Effector CD4-positive, alpha-beta T cell (primary cell): ENCODE measurements around the gene HTR7.
"Not testable (repeated sequence)": the region's sequence is repeated elsewhere in the genome, so short reads cannot be mapped to it uniquely, and the experiment has no call there.

Source experiments
- DNase-seq: peaks from one replicate; pipeline ENCODE4 v3.0.0-alpha.2; 2020

The HTR7 gene

DNA sequence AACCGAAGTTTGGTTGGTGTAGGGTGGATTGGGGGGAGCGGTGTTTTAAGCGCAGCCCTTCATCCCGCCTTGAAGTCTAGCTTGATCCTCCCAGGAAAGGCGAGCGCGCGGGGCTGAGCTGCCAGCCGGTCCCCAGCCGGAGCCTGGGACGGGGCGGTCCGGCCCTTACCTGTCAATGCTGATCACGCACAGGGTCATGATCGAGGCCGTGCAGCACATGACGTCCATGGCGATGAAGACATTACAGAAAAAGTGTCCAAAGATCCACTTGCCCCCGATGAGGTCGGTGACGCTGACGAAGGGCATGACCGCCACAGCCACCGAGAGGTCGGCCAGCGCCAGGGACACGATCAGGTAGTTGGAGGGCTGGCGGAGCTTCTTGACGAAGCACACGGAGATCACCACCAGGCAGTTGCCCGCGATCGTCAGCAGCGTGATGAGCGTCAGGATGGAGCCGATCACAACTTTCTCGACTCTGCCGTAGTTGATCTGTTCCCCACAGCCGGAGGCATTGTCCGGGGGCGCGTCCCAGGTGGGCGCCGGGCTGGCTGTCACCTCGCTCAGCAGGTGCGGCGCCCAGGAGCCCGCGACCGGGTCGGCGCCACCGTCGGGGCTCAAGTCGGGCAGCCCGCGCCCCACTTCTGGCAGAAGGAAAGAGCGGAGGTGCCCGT, 740 bp downstream of the HTR7 start:
- no peak for DNase-seq

DNA sequence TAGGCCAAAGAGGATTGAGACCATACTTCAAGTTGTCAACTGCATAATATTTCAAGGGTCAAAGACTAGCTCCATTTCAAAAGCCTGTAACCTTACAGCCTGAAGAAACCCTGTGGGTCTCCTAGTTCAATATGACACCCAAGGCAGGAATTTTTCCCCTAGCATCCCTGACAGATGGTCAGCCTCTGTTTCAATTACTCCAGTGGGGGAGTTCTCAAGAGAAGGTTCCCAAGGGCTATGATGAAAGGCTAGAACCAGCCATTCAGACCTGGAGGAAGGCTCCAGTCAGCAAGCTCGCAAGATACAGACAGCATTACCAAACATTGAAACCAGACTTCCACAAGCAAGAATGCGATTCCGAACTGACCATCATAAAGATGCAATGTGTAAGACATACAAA, 1.6 kb downstream of the HTR7 start:
- DNase-seq, result no peak

DNA sequence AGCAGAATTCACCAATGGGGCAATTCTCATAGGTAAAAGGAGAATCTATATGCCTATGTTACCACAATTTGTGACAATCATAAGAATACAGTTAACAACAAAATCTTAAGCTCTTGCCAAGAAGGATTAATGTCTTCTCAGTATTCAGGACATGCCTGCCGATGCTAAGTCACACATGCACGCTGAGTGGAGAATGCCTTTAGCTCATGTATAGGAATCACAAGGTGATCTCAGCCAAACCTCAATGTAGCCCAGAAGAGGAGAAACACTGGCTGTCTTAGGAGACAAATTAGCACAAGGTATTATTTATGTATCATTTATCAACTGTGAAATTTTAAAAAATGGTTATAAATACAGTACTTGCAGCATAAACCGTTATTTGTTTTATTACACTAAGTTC, 2.7 kb downstream of the HTR7 start:
- DNase-seq, result no peak

DNA sequence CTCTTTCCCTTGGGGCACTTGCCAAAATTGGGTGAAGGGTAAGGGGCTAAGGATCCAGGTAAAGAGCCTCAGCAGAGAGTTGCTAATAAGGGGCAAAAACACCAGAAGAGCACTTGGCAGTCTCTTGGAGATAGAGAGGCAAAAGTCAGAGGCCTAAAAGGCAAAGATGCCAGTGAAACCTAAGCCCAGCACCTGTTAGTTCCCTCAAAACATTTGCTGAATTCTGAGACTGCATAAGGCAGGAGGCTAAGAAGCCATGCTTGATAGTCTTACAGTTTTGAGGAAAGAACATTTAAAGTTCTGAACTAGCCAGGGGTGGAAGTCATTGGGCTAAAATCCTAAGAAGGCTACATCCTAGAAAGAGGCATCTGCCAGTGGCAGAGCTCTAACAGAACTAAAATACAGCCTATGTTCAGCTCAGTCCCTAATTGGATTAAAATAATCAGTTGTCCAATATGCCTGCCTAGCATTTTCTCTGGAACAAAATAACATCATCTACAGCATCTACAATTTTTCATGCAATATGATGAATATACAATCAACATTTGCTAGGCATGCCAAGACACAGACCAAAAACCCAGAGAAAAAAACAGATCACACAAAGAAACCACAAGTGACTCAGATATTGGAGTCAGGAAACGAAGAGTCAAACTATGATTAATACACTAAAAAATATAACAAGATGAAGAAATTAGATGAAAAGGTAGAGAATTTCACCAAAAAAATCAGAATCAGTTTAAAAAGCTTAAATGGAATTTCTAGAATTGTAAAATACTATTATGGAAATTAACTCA, 7.7 kb downstream of the HTR7 start:
- no peak for DNase-seq

DNA sequence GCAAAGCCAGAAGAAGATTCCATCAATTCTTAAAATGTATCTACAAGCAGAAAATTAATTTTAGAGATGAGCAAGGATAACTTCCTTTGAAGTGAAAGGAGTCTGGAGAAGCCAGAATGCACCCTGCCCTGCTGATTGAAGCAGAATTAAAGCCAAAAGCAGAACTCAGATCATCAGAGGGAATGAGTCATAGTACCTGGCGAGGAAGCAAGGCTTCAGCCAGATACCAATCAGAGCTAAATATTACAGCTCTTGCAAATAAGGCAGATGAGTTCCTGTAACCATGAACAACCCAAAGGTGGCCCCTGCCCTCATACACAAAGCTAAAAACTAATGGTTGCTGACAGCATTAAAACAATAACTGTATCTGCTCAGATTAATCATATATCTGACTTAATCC, 10.4 kb downstream of the HTR7 start:
- no peak for DNase-seq

DNA sequence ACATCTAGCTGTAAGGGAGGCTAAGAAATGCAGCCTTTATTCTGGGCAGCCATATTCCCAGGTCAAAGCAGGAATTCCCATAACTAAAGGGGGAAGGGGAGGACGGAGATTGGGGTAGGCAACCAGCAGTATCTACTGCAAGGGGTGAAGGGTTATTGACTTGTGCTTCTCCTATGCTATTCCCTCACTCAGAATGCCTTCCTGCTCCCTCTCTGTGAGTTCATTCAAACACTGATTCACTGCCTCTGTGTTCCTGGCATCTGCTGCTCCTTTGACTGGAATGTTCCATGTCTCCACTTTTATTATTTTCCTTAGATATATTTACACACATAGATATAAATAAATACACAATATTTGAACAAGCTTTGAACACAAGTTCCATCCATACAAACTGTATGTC, 11.1 kb downstream of the HTR7 start:
- DNase-seq, result no peak

DNA sequence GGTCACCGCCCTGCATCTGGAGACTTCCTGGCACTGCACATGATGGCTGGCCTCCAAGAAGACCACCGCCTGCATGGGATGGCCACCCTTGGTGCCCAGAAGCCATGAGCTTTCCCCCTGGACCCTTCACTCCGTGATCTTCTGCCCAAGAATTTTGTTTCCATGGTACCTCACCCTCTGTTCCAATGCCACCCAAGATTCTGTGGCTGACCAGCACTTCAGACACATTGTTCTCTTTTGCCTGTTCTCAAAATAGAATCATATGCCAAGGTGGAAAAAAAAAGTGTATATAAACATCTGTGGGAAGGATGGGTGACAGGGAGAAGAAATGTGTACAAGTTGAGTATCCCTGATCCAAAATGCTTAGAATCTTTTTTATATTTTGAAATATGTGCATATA, 12.1 kb downstream of the HTR7 start:
- no peak for DNase-seq

DNA sequence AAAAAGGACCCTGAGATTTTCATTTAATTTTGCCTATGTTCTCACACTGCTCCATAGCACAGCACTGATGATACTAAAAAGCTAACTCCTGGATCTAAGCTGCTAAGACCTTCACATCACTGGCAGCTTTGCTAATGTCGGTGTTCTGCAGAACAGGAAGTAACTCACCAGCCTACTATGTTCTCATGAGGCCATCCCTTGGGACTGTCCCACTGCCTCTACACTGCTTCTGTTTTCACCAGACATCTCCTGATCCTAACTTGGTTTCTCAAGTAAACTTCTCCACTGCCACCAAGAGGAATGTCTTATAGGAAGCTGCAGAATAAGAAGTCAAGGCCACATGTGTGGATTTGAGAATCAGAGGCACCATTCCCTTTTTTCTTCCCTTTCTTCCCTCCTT, 15.1 kb downstream of the HTR7 start:
- no peak for DNase-seq

DNA sequence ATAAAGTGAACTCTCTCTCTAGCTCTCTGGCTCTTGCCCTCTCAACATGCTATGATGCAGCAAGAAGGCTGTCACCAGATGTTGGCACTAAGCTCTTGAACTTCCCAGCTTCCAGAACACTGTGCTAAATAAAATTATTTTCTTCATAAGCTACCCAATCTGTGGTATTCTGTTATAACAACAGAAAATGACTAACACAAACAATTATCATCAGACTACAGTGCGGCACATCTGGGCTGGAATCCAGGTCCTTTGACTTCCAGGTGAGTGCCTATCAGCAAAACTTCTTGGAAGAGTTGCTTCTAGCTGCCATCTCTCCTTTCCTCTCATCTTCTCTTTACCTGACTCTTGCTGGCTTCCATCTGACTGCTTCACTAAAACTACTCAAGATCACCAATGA, 20.4 kb downstream of the HTR7 start:
- DNase-seq, result no peak

DNA sequence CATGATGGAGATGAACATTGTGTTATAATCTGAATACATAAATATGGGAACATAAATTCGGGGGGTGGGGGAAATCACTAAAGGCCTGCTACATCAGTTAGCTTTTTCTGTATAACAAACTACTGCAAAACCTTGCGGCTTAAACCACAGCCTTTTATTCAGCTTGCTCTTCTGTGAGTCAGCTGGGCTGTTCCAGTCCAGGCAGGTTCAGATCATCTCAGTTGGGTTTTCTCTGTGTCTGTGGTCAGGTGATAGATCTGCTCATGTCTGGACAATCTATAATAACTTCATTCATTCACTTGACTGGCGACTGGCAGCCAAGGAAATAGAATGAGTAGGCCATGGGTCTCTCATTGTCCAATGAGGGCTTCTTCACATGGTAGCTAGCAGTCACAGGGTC, 23.5 kb downstream of the HTR7 start:
- DNase-seq, result no peak

DNA sequence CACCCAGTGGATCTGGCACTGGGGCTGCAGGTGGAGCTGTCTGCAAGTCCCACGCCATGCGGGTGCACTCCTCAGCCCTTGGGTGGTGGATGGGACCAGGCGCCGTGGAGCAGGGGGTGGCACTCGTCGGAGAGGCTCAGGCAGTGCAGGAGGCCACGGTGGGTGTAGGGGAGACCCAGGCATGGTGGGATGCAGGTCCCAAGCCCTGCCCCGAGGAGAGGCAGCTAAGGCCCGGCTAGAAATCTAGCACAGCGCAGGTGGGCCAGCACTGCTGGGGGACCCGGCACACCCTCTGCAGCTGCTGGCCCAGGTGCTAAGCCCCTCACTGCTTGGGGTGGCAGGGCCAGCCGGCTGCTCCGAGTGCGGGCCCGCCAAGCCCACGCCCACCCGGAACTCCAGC, 25.7 kb downstream of the HTR7 start:
- no peak for DNase-seq

DNA sequence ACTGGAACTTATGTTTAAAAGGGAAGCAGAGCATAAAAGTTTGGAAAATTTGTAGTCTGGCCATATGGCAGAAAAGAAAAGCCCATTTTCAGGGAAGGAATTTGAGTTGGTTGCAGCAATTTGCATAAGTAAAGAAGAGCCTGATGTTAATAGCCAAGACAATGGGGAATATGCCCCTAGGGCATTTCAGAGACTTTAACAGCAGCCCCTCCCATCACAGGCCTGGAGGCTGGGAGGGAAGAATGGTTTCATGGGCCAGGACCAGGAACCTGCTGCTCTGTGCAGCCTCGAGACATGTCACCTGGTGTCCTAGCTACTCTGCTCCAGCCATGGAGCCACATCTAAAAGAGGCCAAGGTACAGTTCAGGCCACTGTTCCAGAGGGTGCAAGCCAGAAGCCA, 35.3 kb downstream of the HTR7 start:
- no peak for DNase-seq

DNA sequence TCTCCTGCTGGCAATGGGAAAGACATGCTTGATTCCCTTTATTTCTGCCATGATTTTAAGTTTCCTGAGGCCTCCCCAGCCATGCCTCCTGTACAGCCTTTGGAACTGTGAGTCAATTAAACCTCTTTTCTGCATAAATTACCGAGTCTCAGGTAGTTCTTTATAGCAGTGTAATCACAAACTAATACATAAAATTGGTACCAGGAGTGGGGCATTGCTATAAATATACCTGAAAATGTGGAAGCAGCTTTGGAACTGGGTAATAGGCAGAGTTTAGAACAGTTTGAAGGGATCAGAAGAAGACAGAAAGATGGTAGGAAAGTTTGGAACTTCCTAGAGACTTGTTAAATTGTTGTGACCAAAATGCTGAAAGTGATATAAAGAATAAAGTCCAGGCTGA, 36.0 kb downstream of the HTR7 start:
- not testable (repeated sequence) for DNase-seq

DNA sequence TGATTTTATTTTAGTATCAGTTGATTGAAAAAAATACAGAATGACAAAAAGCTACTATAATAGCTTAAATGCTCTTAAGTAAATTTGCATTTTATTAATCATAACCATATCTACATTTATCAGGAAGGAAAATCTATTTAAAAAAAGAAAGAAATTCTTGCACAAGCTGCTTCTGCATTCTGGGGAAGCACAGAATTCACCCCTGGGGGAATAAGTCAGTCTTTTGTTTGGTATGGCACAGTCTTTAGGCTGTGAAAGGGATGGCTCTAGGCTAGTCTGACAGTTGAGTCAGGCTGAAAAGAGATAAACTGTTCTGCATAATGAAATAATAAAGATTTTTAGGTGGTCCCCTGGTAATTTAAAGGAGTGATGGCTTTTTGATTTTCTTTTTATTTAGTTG, 37.9 kb downstream of the HTR7 start:
- DNase-seq, result no peak

DNA sequence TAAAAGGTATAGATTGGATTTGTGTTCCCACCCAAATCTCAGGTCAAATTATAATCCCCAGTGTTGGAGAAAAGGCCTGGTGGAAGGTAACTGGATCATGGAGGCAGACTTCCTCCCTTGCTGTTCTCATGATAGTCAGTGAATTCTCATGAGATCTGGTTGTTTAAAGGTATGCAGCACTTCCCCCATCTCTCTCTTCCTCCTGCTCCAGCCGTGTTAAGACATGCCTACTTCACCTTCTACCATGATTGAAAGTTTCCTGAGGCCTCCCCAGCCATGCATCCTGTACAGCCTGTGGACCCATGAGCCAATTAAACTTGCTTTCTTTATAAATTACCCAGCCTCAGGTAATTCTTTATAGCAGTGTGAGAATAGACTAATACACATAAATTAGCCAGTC, 39.1 kb downstream of the HTR7 start:
- no peak for DNase-seq

DNA sequence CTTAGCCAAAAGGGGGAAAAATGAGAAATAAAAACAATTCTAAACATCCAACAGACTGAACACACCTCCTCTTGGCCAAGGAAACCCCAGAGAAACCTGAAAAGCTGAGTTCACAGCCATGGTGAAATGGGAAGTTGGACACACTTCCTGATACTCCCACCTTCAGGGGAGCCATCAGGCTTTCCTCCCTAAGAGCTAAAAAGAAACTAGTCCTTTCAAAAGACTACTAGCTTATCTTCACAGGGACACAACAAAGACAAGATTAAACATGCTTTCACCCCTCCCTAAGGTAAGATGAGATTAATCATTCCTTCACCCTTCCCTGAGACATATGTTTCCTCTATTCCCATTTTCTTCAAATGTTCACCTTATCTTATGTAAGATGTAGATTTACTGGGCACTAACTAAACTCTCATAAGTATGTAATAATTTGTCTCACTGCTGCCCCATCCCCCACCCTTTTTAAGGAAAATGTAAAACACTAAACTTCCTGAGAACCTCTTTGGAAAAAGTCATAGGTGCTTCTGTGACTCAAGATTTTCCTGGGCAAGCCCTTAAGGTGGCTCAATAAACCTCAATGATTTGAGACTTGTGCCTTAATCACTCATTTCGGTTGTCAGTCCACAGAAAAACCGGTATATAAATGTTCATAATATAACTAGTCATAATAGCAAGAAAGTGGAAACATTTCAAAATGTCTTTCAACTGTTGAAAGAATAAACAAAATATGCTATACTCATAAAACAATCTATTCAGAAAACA, 40.5 kb downstream of the HTR7 start:
- DNase-seq, result no peak

DNA sequence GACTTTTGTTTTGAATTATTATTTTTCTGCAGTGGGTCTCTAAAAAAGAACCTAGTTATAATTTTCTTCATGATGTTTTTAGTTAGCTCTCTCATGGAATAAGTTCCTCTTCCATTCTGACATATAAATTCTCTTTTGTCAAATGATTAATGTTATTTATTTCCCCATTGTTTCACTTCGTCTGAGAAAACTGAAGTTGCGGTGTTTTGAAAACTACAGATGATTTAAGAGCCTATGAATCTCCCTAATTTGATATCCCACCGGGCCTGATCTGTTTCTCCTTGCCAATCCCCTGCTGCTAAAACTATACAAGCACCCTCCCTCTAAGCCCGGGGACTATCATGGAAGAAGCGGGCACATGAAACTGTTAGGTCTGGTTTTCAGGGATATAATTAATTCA, 41.4 kb downstream of the HTR7 start:
- no peak for DNase-seq

DNA sequence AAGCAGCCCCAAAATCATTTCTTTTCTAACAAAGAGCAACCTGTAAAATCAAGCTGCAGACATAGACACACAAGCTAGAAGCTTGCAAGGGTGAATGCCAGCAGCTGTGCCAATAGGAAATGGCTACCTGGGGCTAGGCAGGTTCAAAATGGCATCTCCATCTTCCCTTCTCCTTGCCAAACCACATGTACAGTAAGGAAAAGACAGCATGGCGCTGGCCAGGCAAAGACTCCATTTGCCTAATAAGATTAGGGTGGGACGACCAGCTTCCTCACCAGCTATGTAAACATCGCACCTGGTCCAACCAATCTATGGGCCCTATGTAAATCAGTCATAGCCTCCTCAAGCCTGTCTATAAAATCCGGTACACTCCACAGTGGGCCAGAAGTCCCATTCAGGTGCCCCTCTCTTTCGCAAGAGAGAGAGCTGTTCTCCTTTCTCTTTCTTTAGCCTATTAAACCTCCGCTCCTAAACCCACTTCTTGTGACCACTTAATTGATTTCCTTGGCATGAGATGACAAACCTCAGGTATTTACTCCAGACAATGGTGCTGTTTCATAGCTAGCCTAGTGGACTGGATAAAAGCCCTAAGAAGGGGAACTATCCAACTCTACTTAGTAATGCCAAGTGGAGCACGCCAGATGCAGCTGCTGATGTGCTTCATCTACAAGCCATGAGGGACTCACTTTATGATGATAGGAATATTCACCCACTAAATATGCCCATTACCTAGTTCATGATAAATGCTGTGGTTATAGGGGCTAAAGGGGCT, 44.1 kb downstream of the HTR7 start:
- no peak for DNase-seq

DNA sequence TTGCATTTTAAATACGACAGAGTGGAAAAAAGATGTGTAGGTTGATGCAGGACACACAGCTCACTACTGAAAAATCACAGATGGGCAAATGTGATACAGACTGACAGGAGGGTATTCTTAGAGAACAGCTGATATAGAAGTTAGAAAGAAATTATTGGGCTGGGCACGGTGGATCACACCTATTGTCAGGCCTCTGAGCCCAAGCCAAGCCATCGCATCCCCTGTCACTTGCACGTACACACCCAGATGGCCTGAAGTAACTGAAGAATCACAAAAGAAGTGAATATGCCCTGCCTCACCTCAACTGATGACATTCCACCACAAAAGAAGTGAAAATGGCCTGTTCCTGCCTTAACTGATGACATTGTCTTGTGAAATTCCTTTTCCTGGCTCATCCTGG, 50.7 kb downstream of the HTR7 start:
- not testable (repeated sequence) for DNase-seq

DNA sequence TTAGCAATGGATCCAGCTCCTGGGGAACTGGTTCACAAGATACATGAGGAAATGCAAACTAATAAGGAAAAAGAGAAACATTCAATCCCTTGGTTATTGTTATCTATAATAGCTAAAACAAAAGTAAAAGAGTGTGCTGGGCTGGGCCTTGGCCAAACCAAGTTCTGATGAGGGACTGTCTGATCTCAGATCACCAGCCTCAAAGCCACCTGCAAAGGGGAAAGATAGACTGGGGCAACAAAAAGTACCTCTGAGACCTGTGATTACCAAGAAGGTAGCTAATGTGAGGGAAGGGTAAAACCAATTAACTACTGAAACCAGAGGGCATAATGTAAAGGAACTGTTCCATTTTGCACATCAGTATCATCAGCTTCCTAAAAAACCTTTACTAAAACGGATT, 51.2 kb downstream of the HTR7 start:
- DNase-seq, result no peak

DNA sequence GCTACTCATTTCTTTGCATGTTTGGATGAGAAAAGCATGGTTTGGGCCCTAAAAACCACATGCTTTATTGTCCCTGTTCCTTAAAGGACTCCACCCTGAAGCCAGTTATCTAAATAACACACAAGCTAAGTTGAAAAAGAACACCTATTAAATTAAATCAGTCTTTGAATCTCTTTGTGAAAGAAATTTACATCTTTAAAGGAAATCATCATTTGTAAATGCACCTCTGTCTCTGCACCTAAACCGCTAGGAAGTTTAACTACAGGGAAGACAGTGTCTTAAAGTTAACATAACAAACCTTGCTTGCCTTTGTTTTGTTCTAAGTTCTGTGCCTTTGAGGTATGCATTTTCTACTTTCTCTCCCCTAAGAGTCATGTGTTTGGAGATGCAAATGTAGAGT, 52.6 kb downstream of the HTR7 start:
- DNase-seq, result no peak

DNA sequence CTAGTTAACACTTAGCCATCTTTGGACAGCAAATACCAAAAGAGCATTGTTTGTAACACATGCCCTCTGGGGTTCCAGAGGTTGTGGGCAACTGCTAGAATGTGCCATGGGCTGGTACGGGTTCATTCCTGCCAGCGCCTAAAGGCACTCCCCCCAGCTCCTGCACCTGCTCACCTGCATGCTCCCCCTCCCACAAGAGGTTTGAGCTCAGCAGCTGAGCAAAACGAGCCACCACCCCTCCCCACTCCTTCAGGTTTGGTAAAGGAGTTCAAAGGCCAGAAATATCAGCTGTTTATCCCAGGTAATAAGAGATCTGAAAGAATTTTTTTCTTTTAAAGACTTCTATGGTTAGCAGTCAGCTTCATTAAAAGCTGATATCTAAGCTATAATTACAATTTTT, 53.5 kb downstream of the HTR7 start:
- DNase-seq, result no peak

DNA sequence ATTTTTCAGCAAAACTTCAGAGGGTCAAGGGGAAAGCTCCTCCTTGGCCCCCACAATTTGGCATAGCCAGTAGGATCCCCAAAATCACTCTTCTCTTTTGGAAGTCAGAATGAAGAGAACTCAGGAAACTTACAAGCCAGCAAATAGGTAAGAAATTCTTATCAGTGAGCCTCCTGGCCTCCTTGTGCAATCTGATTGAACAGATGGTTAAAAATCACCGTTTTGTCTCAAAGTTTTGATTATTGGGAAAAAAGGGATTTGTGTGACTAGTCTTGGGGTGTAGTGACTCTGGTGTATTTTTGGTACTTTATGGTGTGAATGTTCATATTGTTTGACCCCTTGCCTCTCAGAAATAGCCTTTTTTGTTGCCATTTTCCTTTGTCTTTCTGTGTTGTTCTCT, 56.2 kb downstream of the HTR7 start:
- DNase-seq, result no peak
